Erythroblast (primary cell): ENCODE results near the gene ST6GALNAC2.

Experiments
- GATA1 ChIP-seq: IDR thresholded peaks from 2 replicates; pipeline ENCODE4 v1.6.1; 2011; ENCODE audit warnings: low read depth, mild to moderate bottlenecking, control low read depth, low read length, moderate library complexity
- POLR2A ChIP-seq: IDR thresholded peaks from 2 replicates; pipeline ENCODE4 v1.6.1; 2011; ENCODE audit warnings: mild to moderate bottlenecking, low read length

DNA sequence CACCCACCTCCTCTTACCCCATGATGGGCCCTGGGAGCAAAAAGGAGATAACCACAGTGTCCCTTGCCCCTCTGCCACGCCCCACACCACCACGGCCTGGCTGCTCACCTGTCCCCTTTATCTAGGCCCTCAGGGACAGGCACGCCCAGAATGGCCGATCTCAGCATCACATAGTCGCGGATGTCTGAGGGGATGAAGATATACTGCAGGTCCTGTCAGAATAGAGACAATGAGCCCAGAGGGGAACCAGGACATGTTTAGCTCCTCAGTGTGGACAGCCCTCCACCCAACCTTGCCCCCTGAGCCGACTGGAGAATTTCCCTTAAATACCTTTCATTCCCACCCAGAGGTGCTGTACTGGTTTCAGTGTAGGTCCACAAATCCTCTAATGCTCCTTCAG is 15.2 kb downstream of the ST6GALNAC2 start:
- TF ChIP-seq POLR2A (no peak), GATA1 (no peak)
